ENCODE data around the gene ZNF462. TPM values are rescaled to one million over a fixed set of nuclear protein-coding genes. Genes with fewer than 3 reads are reported as not detected.

Gene ZNF462
- total and polyA plus RNA-seq, 4 donors, result 0.35 to 2.1 (median 1.4) TPM

DNA sequence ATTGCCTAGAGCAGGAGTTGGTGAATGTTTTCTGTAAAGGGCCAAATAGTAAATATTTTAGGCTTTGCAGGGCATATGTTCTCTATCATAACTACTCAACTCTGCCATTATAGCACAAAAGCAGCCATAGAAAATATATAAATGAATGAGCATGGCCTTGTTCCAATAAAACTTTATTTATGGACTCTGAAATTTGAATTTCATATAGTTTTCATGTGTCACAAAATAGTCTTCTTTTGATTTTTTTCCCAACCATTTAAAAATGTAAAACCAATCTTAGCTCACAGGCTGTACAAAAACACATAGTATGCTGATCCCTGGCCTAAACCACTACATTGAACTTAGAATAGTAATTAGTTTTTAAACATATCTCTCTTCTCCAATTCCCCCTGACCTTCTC, 179.6 kb downstream of the ZNF462 start:
- Histone ChIP-seq H3K36me3 (ENCODE audit: control insufficient read depth in 4 of 4, insufficient read depth in 3 of 4, low read depth in 1 of 4, low read length in 3 of 4) (no peaks in the 10 kb centered on the region), H3K27ac (ENCODE audit: low read depth in 1 of 2, low read length in 2 of 2) (no peak overlapping the region), H3K27me3 (ENCODE audit: control insufficient read depth in 4 of 4, insufficient read depth in 4 of 4, low read length in 3 of 4) (no peaks in the 10 kb centered on the region), H3K4me3 (ENCODE audit: low read depth in 1 of 3, low read length in 3 of 3) (no peak overlapping the region), H3K9me3 (ENCODE audit: control insufficient read depth in 4 of 4, low read length in 3 of 4) (no peaks in the 10 kb centered on the region), H3K9ac (ENCODE audit: low read depth in 1 of 2, low read length in 2 of 2) (no peak overlapping the region), H3K4me1 (ENCODE audit: control insufficient read depth in 4 of 4, insufficient read depth in 4 of 4, low read length in 3 of 4) (no peaks in the 10 kb centered on the region)
- DNase-seq (ENCODE audit: low spot score), result no peak
- TF ChIP-seq, protein P1, sequence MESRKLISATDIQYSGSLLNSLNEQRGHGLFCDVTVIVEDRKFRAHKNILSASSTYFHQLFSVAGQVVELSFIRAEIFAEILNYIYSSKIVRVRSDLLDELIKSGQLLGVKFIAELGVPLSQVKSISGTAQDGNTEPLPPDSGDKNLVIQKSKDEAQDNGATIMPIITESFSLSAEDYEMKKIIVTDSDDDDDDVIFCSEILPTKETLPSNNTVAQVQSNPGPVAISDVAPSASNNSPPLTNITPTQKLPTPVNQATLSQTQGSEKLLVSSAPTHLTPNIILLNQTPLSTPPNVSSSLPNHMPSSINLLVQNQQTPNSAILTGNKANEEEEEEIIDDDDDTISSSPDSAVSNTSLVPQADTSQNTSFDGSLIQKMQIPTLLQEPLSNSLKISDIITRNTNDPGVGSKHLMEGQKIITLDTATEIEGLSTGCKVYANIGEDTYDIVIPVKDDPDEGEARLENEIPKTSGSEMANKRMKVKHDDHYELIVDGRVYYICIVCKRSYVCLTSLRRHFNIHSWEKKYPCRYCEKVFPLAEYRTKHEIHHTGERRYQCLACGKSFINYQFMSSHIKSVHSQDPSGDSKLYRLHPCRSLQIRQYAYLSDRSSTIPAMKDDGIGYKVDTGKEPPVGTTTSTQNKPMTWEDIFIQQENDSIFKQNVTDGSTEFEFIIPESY (IDR thresholded peaks at IDR 0.05), result no peak
- TF ChIP-seq YY1 (IDR thresholded peaks at IDR 0.05) (no peak), NR2F2 (IDR thresholded peaks at IDR 0.05) (no peak), RXRA (IDR thresholded peaks at IDR 0.05) (no peak), EGR1 (IDR thresholded peaks at IDR 0.05; ENCODE audit: low read depth in 2 of 2) (no peak), RAD21 (IDR thresholded peaks at IDR 0.05) (no peak), GABPA (IDR thresholded peaks at IDR 0.05 in 1 of 2, conservative IDR thresholded peaks at IDR 0.05 in 1 of 2) (no peak), TAF1 (conservative IDR thresholded peaks at IDR 0.05) (no peak)
- TF ChIP-seq, protein P2, sequence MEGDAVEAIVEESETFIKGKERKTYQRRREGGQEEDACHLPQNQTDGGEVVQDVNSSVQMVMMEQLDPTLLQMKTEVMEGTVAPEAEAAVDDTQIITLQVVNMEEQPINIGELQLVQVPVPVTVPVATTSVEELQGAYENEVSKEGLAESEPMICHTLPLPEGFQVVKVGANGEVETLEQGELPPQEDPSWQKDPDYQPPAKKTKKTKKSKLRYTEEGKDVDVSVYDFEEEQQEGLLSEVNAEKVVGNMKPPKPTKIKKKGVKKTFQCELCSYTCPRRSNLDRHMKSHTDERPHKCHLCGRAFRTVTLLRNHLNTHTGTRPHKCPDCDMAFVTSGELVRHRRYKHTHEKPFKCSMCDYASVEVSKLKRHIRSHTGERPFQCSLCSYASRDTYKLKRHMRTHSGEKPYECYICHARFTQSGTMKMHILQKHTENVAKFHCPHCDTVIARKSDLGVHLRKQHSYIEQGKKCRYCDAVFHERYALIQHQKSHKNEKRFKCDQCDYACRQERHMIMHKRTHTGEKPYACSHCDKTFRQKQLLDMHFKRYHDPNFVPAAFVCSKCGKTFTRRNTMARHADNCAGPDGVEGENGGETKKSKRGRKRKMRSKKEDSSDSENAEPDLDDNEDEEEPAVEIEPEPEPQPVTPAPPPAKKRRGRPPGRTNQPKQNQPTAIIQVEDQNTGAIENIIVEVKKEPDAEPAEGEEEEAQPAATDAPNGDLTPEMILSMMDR (IDR thresholded peaks at IDR 0.05; ENCODE audit: low read depth, low read length, missing input control), result no peak

DNA sequence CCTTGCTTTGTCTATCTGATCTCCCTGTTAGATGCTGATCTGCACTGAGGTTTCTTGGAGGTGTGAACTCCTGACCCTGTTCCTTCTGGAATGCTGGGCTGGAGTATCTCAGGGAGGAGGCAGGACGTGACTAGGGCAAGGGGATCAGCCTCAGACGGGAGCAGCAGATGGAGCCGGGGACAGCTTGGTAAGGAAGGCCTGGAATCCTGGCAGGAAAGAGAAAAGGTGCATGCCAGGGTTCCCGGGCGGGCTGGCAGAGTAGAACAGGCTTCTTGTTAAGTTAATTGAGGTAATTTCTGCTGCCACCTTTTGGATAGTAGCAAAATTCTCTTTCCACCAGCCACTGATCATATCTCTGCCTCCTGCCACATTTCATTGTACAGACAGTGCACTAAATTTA, 180.9 kb downstream of the ZNF462 start:
- Histone ChIP-seq H3K27ac (ENCODE audit: low read depth in 1 of 2, low read length in 2 of 2) (no peak overlapping the region), H3K36me3 (ENCODE audit: control insufficient read depth in 4 of 4, insufficient read depth in 3 of 4, low read depth in 1 of 4, low read length in 3 of 4) (no peaks in the 10 kb centered on the region), H3K4me1 (ENCODE audit: control insufficient read depth in 4 of 4, insufficient read depth in 4 of 4, low read length in 3 of 4) (no peaks in the 10 kb centered on the region), H3K4me3 (ENCODE audit: low read depth in 1 of 3, low read length in 3 of 3) (no peak overlapping the region), H3K9ac (ENCODE audit: low read depth in 1 of 2, low read length in 2 of 2) (no peak overlapping the region), H3K9me3 (ENCODE audit: control insufficient read depth in 4 of 4, low read length in 3 of 4) (no peaks in the 10 kb centered on the region), H3K27me3 (ENCODE audit: control insufficient read depth in 4 of 4, insufficient read depth in 4 of 4, low read length in 3 of 4) (no peaks in the 10 kb centered on the region)
- no peak for DNase-seq (ENCODE audit: low spot score)
- 83% methylated on average over 5 of the region's 5 CpGs for WGBS
- TF ChIP-seq FOXA1 (IDR thresholded peaks at IDR 0.05) (no peak), YY1 (IDR thresholded peaks at IDR 0.05) (no peak), JUND (IDR thresholded peaks at IDR 0.05) (no peak), SP1 (IDR thresholded peaks at IDR 0.05) (no peak), RAD21 (IDR thresholded peaks at IDR 0.05) (no peak), EGR1 (IDR thresholded peaks at IDR 0.05; ENCODE audit: low read depth in 2 of 2) (no peak), TAF1 (conservative IDR thresholded peaks at IDR 0.05) (no peak), HNF4A (conservative IDR thresholded peaks at IDR 0.05) (no peak), RXRA (IDR thresholded peaks at IDR 0.05) (no peak), HNF4G (IDR thresholded peaks at IDR 0.05) (no peak), NR2F2 (IDR thresholded peaks at IDR 0.05) (no peak)
- TF ChIP-seq, protein P1 (IDR thresholded peaks at IDR 0.05), result no peak
- TF ChIP-seq, protein P2 (IDR thresholded peaks at IDR 0.05; ENCODE audit: low read depth, low read length, missing input control), result no peak
- TF ChIP-seq, protein P3, sequence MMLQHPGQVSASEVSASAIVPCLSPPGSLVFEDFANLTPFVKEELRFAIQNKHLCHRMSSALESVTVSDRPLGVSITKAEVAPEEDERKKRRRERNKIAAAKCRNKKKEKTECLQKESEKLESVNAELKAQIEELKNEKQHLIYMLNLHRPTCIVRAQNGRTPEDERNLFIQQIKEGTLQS (IDR thresholded peaks at IDR 0.05), result no peak
- TF ChIP-seq, protein P4, sequence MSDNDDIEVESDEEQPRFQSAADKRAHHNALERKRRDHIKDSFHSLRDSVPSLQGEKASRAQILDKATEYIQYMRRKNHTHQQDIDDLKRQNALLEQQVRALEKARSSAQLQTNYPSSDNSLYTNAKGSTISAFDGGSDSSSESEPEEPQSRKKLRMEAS (IDR thresholded peaks at IDR 0.05), result no peak
- TF ChIP-seq, protein P5, sequence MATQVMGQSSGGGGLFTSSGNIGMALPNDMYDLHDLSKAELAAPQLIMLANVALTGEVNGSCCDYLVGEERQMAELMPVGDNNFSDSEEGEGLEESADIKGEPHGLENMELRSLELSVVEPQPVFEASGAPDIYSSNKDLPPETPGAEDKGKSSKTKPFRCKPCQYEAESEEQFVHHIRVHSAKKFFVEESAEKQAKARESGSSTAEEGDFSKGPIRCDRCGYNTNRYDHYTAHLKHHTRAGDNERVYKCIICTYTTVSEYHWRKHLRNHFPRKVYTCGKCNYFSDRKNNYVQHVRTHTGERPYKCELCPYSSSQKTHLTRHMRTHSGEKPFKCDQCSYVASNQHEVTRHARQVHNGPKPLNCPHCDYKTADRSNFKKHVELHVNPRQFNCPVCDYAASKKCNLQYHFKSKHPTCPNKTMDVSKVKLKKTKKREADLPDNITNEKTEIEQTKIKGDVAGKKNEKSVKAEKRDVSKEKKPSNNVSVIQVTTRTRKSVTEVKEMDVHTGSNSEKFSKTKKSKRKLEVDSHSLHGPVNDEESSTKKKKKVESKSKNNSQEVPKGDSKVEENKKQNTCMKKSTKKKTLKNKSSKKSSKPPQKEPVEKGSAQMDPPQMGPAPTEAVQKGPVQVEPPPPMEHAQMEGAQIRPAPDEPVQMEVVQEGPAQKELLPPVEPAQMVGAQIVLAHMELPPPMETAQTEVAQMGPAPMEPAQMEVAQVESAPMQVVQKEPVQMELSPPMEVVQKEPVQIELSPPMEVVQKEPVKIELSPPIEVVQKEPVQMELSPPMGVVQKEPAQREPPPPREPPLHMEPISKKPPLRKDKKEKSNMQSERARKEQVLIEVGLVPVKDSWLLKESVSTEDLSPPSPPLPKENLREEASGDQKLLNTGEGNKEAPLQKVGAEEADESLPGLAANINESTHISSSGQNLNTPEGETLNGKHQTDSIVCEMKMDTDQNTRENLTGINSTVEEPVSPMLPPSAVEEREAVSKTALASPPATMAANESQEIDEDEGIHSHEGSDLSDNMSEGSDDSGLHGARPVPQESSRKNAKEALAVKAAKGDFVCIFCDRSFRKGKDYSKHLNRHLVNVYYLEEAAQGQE (IDR thresholded peaks at IDR 0.05), result no peak

Measured in liver (tissue), 9 donors.